Measurements from ENCODE around the gene HDAC9.

Gene HDAC9

DNA sequence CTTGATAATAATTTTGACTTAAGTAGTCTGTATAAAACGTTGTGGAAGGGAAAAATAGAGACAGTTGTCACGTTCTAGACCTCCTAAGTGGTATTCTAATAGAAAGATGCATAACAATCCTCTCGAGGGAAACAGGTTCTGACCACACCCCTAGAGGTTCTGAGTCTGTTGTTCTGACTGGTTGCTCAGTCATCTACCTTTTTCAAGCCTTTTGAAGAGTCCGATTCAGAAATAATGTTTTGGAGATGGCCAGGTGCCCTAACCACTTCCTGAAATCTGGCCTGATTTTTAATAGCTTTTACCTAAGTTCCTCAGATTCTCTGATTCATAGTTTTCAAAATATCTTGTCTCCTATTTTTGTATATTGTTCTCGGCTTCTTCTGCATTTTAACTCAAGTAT is 175.6 kb downstream of the HDAC9 start:
- no peak for DNase-seq (ENCODE audit: low read depth, low spot score)
- Histone ChIP-seq H3K36me3 (ENCODE audit: insufficient read depth, low read length) (peaks cover 4% of the 10 kb centered on the region; the same call in 1 of the 2 replicates), H3K9me3 (ENCODE audit: low read depth, low read length) (no peaks in the 10 kb centered on the region), H3K9ac (ENCODE audit: insufficient read length) (no peak overlapping the region), H3K4me3 (no peak overlapping the region), H3K27ac (no peak overlapping the region)
- TF ChIP-seq EZH2 (IDR thresholded peaks at IDR 0.05) (no peak), FOXP2 (optimal IDR thresholded peaks at IDR 0.05; ENCODE audit: control extremely low read depth, extremely low read length, insufficient read depth) (no peak), POLR2AphosphoS5 (IDR thresholded peaks at IDR 0.05; ENCODE audit: borderline replicate concordance, low read depth, low read length) (no peak)

DNA sequence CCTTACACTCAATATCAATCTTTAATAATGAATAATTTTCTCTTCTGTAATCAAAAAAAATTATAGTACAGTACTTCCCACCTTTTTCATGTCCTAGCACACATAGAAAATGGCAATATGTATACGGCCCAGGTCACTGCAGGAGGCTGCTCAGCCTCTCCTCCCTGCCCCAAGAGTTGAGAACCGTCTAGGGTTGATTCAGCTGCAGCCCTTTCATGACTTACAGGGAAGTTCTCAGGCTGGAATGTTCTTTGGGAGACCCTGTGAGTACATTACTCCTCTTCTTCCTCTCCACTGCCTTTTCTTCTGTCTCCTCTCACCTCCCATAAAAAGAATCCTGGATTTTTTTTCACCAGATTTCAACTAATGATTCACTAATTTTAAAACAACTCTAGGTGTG is 180.0 kb downstream of the HDAC9 start:
- Histone ChIP-seq H3K36me3 (ENCODE audit: insufficient read depth, low read length) (peaks cover 4% of the 10 kb centered on the region; the same call in 1 of the 2 replicates), H3K9me3 (ENCODE audit: low read depth, low read length) (peaks cover 4% of the 10 kb centered on the region; the same call in 1 of the 2 replicates), H3K27ac (no peak overlapping the region), H3K4me3 (no peak overlapping the region), H3K9ac (ENCODE audit: insufficient read length) (no peak overlapping the region)
- no peak for DNase-seq (ENCODE audit: low read depth, low spot score)
- no peak for TF ChIP-seq EZH2 (IDR thresholded peaks at IDR 0.05)
- TF ChIP-seq FOXP2 (optimal IDR thresholded peaks at IDR 0.05; ENCODE audit: control extremely low read depth, extremely low read length, insufficient read depth) = no peak
- TF ChIP-seq POLR2AphosphoS5 (IDR thresholded peaks at IDR 0.05; ENCODE audit: borderline replicate concordance, low read depth, low read length) = no peak

DNA sequence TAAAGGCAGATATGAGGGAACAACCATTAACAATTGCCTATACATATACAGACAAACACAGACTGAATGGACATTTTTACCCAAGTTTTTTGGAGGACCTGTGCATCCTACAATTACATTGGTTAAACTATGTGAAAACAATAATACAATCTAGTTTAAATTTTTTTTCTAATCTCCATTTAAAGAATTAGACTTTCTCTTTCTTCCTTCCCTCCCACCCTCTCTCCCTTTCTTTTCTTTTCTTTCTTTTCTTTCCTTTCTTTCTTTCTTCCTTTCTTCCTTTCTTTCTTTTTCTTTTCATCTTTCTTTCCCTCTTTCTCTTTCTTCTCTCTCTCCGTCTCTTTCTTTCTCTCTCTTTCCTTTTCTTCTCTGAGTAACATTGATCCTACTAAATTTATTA is 183.7 kb downstream of the HDAC9 start:
- Histone ChIP-seq H3K36me3 (ENCODE audit: insufficient read depth, low read length) (no peaks in the 10 kb centered on the region), H3K27ac (no peak overlapping the region), H3K4me3 (no peak overlapping the region), H3K9me3 (ENCODE audit: low read depth, low read length) (peaks cover 4% of the 10 kb centered on the region; the same call in 1 of the 2 replicates), H3K9ac (ENCODE audit: insufficient read length) (no peak overlapping the region)
- TF ChIP-seq FOXP2 (optimal IDR thresholded peaks at IDR 0.05; ENCODE audit: control extremely low read depth, extremely low read length, insufficient read depth) (no peak), POLR2AphosphoS5 (IDR thresholded peaks at IDR 0.05; ENCODE audit: borderline replicate concordance, low read depth, low read length) (no peak), EZH2 (IDR thresholded peaks at IDR 0.05) (no peak)
- no peak for DNase-seq (ENCODE audit: low read depth, low spot score)

DNA sequence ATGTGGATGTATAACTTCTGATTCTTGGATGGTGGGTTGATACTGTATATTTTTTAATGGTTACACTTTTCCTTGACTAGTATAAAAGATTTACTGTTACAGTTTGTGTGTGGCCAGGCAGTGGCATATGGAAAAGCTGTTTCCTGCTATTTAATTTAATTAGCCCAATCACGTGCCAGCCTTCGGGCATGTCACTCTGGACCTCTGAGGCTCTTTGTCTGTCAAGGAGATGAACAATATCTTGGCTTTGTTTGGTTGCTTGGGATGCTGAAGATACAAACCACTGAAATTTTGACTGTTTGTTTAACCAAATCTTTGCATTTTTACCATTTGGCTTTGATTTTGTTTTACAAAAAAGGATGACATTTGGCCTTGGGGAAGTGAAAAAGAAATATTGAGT is 185.0 kb downstream of the HDAC9 start:
- no peak overlapping the region; the same call in 1 of the 2 replicates for H3K27ac ChIP-seq

DNA sequence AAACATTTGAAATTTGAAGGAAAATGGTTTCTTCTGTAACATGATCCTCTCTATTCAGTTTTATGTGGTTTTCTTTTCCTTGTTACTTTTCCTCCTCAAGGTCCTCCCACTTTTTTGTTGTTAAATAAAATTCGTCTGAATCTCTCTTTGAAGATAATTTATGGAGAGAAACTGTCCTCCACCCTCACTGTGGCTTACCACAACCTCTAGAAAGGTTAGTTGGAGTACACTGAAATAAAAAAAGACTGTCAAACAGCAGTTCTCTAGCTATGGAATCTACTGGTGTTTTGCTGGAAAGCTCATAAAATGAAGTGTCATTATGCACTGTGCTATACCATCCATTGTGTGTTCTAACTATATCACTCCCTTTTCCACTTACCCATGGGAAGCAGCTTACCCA is 189.4 kb downstream of the HDAC9 start:
- H3K9me3 ChIP-seq (ENCODE audit: low read depth, low read length) = no peaks in the 10 kb centered on the region; the same call in 1 of the 2 replicates
- TF ChIP-seq EZH2 (IDR thresholded peaks at IDR 0.05) = no peak
- TF ChIP-seq POLR2AphosphoS5 (IDR thresholded peaks at IDR 0.05; ENCODE audit: borderline replicate concordance, low read depth, low read length) = no peak
- TF ChIP-seq FOXP2 (optimal IDR thresholded peaks at IDR 0.05; ENCODE audit: control extremely low read depth, extremely low read length, insufficient read depth) = no peak
- no peak overlapping the region for H3K27ac ChIP-seq
- H3K4me3 ChIP-seq = no peak overlapping the region
- no peak overlapping the region for H3K9ac ChIP-seq (ENCODE audit: insufficient read length)
- no peak for DNase-seq (ENCODE audit: low read depth, low spot score)
- no peaks in the 10 kb centered on the region for H3K36me3 ChIP-seq (ENCODE audit: insufficient read depth, low read length)

More for the DNA sequence above, 185.0 kb downstream of the HDAC9 start:
- no peak for TF ChIP-seq FOXP2 (optimal IDR thresholded peaks at IDR 0.05; ENCODE audit: control extremely low read depth, extremely low read length, insufficient read depth)
- TF ChIP-seq POLR2AphosphoS5 (IDR thresholded peaks at IDR 0.05; ENCODE audit: borderline replicate concordance, low read depth, low read length) = no peak
- TF ChIP-seq EZH2 (IDR thresholded peaks at IDR 0.05) = no peak
- peaks cover 4% of the 10 kb centered on the region; the same call in 1 of the 2 replicates for H3K9me3 ChIP-seq (ENCODE audit: low read depth, low read length)
- DNase-seq (ENCODE audit: low read depth, low spot score) = no peak
- no peaks in the 10 kb centered on the region for H3K36me3 ChIP-seq (ENCODE audit: insufficient read depth, low read length)
- H3K9ac ChIP-seq (ENCODE audit: insufficient read length) = no peak overlapping the region
- H3K4me3 ChIP-seq = no peak overlapping the region

DNA sequence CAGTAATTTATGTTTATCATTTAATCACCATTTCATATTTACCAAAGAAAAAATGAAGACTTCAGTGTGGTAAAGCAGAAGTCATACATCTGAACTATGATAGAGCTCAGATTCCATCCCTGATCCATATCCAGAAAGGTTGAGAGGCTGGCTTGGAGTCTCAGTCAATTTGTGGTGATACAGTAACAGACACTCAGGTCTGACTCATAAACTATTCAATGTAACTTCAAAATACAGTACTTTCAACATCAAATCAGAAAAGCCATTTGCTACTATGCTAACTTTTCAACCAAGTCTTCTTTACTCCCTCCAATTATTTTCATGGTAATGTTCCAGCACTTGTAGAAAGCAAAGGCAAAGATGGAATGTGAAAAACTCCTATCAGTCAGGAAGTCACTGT is 190.4 kb downstream of the HDAC9 start:
- H3K4me3 ChIP-seq = no peak overlapping the region
- no peak for DNase-seq (ENCODE audit: low read depth, low spot score)
- no peak for TF ChIP-seq POLR2AphosphoS5 (IDR thresholded peaks at IDR 0.05; ENCODE audit: borderline replicate concordance, low read depth, low read length)
- TF ChIP-seq EZH2 (IDR thresholded peaks at IDR 0.05) = no peak
- no peak for TF ChIP-seq FOXP2 (optimal IDR thresholded peaks at IDR 0.05; ENCODE audit: control extremely low read depth, extremely low read length, insufficient read depth)
- no peaks in the 10 kb centered on the region; the same call in 1 of the 2 replicates for H3K9me3 ChIP-seq (ENCODE audit: low read depth, low read length)
- H3K27ac ChIP-seq = no peak overlapping the region
- no peak overlapping the region for H3K9ac ChIP-seq (ENCODE audit: insufficient read length)
- H3K36me3 ChIP-seq (ENCODE audit: insufficient read depth, low read length) = no peaks in the 10 kb centered on the region

DNA sequence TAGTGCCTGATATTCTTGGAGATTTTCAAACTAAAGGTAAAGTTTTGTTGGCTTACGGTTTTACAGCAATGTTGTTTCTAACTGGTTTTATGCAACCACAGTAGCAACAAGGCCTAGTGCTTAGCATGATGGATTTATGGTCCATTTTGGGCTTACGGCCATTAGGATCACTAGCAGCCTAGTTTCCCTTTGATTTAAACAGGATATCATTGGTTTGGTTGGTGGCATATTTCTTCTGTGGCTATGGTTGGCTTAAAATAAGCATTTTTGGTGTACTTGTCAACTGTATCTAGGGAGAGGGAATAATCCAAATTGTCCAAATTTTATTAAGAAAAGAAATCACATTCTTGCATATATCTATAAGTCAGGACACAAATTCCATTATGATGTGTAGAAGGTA is 194.0 kb downstream of the HDAC9 start:
- peak overlapping the region; percentile 4; the same call in 1 of the 2 replicates for H3K27ac ChIP-seq
- H3K36me3 ChIP-seq (ENCODE audit: insufficient read depth, low read length) = no peaks in the 10 kb centered on the region
- no peaks in the 10 kb centered on the region for H3K9me3 ChIP-seq (ENCODE audit: low read depth, low read length)
- no peak overlapping the region for H3K4me3 ChIP-seq
- TF ChIP-seq FOXP2 (optimal IDR thresholded peaks at IDR 0.05; ENCODE audit: control extremely low read depth, extremely low read length, insufficient read depth) (no peak), EZH2 (IDR thresholded peaks at IDR 0.05) (no peak)
- H3K9ac ChIP-seq (ENCODE audit: insufficient read length) = no peak overlapping the region
- no peak for DNase-seq (ENCODE audit: low read depth, low spot score)

DNA sequence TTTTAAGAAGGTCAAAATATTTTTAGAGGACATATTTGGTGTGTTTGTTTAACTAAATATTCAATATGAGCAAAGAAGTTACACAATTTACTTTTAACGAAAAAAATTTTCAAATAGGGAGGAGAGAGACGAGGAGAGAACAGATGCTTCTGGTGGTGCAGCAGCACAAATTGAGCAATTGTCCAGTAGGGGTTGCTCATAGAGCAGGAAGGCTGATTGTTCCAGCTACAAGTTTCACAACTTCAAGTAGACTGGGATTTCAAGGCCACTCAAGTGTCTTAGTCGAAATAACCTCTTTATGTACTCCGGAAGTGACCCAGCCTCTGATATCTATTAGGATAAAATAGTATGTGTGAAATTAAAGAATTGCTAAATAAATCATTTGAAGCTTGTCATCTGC is 197.9 kb downstream of the HDAC9 start:
- Histone ChIP-seq H3K9me3 (ENCODE audit: low read depth, low read length) (no peaks in the 10 kb centered on the region), H3K36me3 (ENCODE audit: insufficient read depth, low read length) (no peaks in the 10 kb centered on the region), H3K9ac (ENCODE audit: insufficient read length) (peak overlapping the region; percentile 39), H3K27ac (peak overlapping the region; percentile 80), H3K4me3 (peak overlapping the region; percentile 32)
- DNase-seq (ENCODE audit: low read depth, low spot score) = peak; percentile 61
- TF ChIP-seq FOXP2 (optimal IDR thresholded peaks at IDR 0.05; ENCODE audit: control extremely low read depth, extremely low read length, insufficient read depth) = no peak
- TF ChIP-seq POLR2AphosphoS5 (IDR thresholded peaks at IDR 0.05; ENCODE audit: borderline replicate concordance, low read depth, low read length) = no peak; the same call in 1 of the 2 replicates
- no peak for TF ChIP-seq EZH2 (IDR thresholded peaks at IDR 0.05)

DNA sequence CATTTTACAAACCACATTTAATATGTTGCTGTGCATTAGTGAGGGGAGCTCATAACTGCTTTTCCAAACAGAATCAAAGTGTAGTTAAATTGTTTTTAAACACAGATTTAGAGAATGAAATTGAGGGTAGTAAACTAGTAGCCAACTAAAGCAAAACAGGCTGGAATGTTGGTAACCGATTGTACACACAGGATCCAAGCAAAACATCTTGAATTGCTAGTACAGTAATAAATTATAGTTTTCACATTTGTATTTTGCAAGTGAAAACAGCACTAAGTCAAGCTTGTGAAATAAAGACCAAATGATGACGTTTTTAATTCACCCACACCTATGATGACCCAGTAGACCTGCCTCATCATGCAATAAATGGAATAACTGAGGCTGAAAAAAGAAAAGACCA is 198.3 kb downstream of the HDAC9 start:
- no peak for TF ChIP-seq EZH2 (IDR thresholded peaks at IDR 0.05)
- TF ChIP-seq POLR2AphosphoS5 (IDR thresholded peaks at IDR 0.05; ENCODE audit: borderline replicate concordance, low read depth, low read length) = no peak
- no peak for TF ChIP-seq FOXP2 (optimal IDR thresholded peaks at IDR 0.05; ENCODE audit: control extremely low read depth, extremely low read length, insufficient read depth)

More for the DNA sequence above, 198.3 kb downstream of the HDAC9 start:
- peak overlapping the region; percentile 4 for H3K9ac ChIP-seq (ENCODE audit: insufficient read length)
- no peak for DNase-seq (ENCODE audit: low read depth, low spot score)
- no peaks in the 10 kb centered on the region for H3K36me3 ChIP-seq (ENCODE audit: insufficient read depth, low read length)
- H3K9me3 ChIP-seq (ENCODE audit: low read depth, low read length) = no peaks in the 10 kb centered on the region
- peak overlapping the region; percentile 80 for H3K27ac ChIP-seq
- H3K4me3 ChIP-seq = peak overlapping the region; percentile 32

All from SK-N-MC (cell line).